Islet of Langerhans (tissue), 1 donor: ENCODE data around the gene TTLL8.
A peak's percentile ranks its signal among the peaks of the same experiment; 100 is the strongest.
"Not testable (repeated sequence)": the region's sequence is repeated elsewhere in the genome, so short reads cannot be mapped to it uniquely, and the experiment has no call there.

ENCODE experiments used
- FAIRE-seq: peaks from one replicate; lab custom pipeline; 2011; peaks lifted over from hg19 to GRCh38; lab: Jason Lieb, UNC

The TTLL8 gene

DNA sequence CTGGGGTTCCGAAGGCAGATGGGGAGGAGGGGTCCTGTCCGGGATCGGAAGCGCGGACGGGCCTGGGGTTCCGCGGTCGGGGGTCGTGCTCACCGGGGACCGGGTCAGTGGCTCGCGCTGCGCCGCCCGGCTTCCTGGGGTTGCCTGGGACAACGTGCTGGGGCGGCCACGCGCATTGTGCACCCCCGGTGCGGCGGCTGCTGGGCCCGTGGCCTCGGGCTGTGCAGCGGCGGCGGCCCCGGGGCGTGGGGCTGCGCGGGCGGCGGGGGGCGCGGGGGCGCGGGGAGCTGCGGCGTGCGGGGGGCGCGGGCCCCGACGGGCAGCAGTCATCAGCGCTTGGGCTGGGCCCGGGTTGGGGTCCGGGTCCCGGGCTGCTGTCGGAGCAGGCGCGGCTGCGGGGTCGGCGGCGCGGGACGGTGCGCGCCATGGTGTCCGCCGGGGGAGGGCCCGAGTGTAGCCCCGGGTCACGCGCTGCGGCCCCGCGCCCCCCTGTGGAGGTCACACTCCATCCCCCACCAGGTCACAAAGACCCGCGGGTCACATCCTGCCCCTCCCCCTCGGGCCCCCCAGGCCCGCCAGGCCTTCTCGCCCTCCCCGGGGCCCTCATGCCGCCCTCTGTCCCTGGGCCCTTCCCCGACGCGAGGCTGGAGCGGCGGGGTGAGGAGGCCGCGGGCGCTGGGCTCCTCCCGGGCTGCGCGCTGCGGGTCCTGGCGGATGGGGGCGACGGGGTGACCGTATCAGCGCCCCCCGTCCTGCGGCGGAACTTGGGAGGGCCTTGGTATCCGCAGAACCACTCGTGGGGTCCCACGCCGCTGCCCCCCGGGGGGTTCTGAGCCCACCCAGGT is at the start of gene TTLL8:
TTLL8 (minus strand) TSS at position 238 of the 845 bp plus-strand sequence.
- FAIRE-seq, result no peak

DNA sequence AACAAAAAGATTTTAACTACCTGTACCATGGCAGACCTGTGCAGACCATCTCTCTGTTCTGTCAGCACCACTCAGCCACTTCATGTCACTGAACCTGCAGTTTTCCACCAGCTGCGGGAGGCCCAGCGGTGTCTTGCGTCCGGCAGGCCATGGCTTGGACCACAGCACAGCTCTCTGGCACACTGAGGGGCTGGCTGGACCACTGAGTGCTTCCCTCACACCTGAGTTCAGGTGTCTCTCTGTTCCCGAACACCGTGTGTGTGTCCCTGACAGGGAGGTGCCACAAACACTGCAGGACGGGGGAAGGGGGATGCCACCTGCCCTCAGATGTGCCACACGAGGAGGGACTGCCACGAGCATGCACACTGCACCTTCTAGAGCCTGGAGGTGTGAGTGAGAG is 49.4 kb upstream of the TTLL8 start:
- FAIRE-seq, result no peak

DNA sequence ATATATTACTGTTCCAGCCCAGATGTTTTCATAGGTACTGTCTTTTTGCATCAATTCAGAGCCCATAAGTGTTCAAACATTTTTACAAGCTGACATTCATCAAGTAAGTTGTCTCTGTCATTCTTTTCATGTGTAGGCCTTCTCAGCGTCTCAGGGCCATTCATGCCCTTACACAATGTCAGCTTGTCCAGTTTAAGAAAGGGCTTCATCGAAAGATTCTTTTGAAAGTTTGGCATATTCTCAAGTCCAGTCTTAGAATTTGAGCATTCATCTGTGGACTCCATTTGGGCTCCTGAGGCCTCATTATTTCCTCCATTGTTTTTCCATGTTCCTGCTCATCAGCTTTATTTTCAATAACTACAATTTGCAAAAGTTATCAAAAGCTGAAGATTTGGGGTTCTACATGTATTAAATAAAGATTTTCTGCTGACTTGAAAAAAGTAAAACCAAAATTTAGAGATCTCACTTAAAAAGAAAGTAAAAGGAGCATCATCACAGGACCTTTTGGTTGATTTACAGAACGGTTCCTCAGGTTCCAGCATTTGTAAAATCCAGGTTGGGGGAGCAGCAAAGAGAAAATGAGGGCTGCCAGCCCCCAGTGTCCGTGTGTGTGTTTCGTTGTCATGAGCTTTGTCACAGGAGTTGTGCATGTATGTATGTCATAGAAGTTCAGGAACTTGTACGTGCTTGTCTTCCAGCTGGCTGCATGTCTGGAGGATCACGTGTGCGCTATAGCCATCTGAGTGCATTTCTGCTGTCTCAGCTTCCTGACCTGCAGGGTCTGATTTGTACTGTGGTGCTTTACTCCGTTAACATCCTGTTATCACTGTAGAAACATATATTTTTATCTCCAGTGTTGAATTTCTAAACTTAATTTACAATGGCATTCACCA is 47.4 kb upstream of the TTLL8 start:
- FAIRE-seq, result peak; percentile 94

DNA sequence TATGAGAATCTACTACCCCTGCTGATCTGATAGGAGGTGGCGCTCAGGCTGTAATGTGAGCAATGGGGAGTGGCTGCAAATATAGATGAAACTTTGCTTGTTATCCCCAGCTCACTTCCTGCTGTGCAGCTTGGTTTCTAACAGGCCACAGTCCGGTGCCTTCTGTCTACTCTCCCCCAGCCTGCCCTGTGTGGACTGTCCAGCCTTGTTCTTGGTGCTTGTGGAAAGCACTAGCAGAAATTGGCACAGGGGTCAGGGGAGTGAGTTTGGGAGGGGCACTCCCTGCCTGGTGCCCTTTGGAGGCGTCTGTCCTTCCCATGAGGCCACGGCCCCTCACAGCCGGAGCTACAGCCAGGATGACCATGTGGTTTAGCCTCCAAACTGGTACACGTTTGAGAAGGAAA is 46.0 kb upstream of the TTLL8 start:
- FAIRE-seq, result no peak

DNA sequence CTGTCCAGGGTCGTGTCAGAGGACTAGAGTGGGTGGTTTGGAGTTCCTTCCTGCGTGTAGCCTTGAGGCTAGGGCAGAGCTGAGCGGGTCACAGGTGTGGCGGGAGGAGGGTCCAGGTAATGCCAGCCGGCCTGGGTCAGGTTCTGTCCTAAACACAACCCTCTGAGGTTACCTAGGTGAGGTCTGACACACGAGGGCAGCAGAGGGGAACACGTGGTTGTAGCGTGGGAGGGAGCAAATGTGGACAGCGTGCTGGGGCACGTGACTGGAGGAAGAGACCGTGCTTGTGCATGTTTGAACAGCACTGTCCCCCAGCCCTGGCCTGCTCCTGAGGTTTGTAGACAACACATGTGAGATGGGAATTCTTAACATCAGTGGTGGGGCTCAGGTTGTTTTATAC is 44.8 kb upstream of the TTLL8 start:
- FAIRE-seq, result no peak

DNA sequence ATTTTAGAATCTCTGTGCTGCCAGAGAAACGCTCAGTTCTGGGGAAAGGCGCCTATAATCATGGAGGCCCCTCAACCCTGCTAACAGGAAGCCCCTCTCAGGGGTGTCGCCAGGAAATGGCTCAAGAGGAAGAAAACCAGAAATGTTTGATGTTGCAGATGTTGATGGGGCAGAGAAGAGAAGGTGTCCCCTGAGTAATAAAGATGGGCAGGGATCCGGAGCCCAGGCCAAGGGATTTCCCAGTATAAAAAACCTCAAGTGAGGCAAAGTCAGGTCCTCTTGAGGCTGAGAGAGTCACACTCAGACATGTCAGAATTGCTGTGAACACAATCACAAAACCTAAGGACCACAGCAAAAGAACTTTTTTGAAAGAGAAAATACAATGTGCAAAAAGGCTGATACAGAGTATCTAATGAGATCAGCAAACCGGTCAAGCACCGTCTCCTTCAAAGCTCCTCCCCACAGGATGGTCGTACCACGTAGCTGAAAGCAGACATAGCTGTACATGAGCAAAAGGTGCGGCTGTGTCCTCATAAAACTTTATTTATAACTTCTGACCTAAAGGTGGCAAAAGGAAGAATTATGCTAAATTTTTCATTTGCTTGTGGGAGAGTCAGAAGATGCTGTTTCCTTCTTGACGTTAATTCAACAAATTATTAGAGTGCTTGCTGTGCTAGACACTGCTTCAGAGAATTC is 43.9 kb upstream of the TTLL8 start:
- no peak for FAIRE-seq

DNA sequence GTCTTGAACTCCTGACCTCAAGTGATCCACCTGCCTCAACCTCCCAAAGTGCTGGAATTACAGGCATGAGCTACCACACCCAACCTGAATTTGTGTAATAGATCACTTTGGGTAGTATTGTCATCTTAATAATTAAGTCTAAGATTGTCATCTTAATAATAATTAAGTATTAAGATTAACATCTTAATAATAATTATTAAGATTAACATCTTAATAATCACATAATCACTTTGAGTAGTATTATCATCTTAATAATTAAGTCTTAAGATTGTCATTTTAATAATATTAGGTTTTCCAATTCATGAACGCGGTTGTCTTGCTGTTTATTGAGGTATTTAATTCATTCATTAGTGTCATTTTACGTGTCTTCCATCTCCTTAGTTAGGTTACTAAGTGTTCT is 40.0 kb upstream of the TTLL8 start:
- no peak for FAIRE-seq

DNA sequence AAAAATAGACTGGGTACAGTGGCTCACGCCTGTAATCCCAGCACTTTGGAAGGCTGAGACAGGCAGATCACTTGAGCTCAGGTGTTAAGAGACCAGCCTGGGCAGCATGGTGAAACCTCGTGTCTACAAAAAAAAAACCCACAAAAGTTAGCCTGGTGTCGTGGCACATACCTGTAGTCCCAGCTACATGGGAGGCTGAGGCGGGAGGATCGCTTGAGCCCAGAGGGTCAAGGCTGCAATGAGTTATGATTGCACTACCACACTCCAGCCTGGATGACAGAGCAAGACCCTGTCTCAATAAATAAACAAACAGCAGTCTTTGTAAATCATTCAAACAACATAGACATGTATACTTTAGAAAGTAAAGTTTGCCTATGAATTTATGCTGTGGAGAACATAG is 34.2 kb upstream of the TTLL8 start:
- FAIRE-seq, result no peak

DNA sequence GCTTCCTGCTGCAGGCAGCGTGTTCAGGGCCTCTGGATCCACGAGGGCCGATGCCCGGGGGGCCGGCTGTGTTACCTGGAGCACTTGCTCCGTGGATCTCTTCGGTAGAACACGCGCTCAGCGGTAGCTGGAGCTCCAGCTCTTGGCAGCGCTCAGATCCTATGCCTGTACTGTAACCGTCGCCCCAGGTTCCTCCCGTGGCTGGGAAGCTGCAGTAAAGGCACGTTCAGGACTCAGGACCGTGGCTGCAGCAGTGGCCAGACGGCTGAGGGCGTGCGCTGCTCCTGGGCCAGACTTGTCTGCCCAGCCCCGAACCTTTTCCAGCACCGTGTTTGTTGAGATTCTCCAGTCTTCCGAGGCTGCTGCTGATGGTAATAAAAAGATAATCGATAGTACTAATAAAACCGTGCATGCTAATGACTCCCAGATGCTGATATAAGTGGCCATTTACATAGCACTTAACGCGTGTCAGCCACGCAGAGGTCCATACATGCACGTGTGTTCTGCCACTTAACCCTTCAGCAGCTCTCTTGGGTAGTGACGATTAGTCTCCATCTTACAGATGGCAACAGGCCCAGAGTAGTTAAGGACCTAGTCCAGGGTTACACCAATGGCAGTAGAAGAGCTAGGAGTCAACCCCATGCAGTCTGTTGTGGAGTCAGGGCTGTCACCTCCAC is 33.1 kb upstream of the TTLL8 start:
- no peak for FAIRE-seq

DNA sequence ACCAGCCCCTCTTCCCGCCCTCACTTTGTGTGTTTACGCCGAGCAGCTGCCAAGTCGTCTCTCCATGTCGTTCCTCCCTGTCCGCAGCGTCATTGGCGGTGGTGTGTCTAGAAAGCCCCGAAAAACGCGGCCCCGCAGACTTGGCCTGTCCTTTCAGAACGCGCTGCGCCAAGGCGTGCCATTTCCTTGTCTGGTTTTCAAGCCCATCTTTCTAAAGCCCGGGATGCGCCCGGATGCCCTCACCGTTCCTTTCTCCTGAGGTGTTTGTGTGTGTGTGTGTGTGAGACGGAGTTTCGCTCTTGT is 32.3 kb upstream of the TTLL8 start:
- no peak for FAIRE-seq

DNA sequence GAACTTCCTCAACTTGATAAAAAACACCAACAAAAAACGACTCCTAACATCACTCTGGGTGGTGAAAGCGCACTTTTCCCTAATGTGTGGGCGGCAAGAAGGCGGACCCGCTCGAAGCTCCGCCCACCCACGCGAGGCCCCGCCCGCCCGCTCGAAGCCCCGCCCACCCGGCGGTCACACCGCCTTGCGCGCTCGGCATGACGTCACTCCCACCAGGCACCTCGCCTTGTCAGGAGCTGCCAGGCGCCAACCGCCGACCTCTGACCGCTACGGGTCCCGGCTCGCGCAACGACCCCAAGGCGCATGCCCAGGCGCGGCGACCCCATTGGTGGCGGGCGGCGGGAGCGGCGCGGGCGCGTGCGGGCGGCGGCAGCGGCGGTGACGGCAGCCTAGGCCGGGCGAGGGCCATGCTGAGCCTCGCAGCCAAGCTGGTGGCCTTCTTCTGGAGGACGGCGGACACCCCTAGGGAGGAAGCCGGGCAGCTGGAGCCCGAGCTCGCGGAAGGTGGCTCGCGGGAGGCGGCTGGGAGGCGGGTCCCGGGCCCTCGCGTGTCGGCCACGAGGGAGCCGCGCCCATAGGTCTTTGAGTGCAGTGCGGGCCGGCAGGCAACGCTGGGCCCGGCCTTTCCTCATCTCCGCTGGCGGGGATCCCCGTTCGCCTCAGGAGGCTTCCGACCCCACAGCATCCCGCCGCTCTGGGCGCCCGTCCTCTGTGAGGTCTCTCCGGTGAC is 31.7 kb upstream of the TTLL8 start, which contains the start of gene MOV10L1:
MOV10L1 (plus strand) TSS at position 325 of the 730 bp plus-strand sequence; CDS start at position 408, 83 bp downstream.
- no peak for FAIRE-seq

DNA sequence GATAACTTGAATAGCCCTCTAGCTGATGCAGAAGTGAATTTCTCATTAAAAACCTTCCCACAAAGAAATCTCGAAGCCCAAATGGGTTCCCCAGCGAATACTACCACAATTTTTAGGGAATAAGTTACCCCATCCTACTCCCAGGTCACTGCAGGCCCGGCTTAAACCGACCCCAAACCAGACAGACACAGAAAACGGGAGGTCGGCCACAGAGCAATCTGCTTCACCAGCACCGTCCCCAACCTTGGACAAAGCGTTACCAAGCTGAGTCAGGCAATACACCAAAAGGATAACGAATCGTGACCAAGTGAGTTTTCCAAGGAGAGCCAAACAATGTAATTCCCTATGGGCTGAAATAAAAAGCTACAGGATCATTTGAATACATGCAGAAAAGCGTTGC is 31.1 kb upstream of the TTLL8 start:
- no peak for FAIRE-seq

DNA sequence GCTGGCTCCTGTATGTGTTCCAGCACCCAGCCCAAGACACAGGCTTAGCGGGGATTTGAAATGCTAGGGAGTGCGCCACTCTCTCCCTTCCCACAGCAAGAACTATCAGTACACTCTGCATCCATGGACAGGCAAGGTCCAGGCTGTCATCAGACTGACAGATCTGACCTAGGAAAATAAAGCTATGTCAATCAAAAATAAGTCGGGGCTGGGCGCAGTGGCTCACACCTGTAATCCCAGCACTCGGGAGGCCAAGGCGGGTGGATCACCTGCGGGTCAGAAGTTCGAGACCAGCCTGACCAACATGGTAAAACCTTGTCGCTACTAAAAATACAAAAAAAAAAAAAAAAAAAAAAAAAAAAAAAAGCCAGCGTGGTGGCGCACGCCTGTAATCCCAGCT is 30.0 kb upstream of the TTLL8 start:
- no peak for FAIRE-seq

DNA sequence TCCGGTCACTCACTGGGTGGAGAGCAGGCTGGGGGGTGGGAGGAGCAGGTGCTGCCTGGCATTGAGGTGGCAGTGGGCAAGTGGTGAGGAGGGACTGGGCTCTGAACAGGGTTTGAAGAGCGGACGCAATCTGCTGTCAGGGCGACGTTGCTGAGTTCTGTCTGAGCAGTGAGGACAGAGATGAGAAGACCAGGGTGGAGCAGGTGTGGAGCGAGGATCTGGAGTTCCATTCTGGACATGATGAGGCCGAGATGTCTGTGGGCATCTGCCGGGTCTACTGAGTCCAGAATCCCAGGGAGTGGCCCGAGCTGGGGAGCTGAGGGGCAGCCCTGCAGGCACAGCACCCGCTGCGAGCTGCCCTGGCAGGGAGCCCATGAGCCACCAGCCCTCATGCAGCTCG is 29.5 kb upstream of the TTLL8 start:
- no peak for FAIRE-seq

DNA sequence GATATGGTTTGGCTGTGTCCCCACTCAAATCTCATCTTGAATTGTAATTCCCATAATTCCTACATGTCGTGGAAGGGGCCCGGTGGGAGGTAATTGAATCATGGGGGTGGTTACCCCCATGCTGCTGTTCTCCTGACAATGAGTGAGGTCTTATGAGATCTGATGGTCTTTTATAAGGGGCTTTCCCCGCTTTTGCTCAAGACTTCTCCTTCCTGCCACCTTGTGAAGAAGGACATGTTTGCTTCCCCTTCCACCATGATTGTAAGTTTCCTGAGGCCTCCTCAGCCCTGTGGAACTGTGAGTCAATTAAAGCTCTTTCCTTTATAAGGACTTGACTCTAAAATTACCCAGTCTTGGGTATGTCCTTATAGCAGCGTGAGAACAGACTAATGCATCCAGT is 28.9 kb upstream of the TTLL8 start:
- not testable (repeated sequence) for FAIRE-seq

DNA sequence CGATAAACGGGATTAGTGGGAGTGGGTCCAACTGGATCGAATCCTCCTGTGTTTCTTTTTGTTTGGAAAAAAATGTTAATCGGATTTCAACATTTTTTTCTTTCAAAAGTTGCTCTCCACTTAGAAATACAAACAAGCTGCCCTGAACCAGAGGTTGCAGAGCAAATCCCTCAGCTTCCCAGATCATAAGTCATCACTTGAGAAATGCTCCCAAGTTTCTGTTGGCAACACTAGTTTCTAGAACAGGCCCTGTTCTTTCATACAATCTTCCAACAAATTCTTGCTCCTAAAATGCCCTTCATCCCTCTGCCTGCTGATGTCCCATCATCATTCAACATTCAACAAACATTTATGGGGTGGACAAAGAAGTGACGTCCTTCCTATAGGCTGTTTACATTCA is 28.4 kb upstream of the TTLL8 start:
- no peak for FAIRE-seq

DNA sequence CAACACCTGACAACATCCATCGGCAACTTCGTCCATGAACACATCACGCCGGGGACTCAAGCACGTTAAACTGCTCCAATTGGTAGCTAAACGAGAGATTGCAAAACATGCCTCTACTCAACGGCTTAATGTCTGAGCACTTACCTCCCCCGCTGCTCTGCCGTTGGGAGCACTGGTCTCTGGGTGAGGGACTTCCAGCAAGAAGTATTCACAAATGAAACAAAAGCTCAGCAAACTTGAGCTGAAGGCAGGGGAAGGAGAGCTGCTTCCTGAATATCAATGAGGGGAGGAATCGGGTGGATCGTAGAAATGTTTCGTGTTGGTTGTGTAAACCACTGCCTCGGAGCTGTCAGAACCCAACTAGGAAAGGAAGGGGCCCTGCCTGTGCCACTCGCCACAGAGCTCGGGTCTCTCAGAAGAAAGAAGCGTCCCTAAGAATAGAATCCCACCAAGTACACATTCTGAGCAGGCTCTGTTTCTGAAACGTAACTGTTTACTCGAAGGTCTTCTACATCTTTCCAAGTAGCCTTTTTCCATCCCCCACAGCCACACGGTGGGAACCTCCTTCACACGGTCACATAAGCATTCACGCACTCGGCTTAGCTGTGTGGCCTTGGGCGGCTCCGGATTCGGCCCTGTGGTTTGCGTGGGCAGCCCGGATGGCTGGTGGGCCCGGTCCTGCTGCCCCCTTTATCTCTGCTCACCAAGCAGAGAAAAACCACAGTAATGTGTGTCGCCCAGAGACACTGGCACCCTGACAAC is 27.3 kb upstream of the TTLL8 start, which contains the start of gene MLC1:
MLC1 (minus strand) TSS at position 216 of the 762 bp plus-strand sequence. CDS start 524 bp downstream, outside the sequence.
- FAIRE-seq, result no peak

DNA sequence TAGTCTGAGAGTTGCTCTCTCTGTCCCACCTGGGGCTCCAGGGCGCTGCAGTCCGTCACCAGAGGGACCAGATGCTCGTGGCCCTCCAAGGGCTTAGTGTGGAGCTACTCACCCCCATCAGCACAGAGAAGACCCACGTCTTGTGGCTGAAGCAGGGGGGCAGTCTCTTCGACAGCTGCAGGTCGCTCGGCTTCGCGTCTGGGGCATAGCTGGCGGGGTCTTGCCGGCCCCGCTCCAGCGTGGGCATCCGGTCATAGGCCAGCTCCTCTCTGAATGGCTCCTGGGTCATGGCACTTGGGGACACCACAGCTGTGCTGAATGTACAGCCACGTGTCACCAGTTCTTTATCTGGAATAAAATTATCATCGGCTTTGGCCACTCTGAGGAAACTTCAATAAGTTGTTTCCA is 26.5 kb upstream of the TTLL8 start:
- no peak for FAIRE-seq

DNA sequence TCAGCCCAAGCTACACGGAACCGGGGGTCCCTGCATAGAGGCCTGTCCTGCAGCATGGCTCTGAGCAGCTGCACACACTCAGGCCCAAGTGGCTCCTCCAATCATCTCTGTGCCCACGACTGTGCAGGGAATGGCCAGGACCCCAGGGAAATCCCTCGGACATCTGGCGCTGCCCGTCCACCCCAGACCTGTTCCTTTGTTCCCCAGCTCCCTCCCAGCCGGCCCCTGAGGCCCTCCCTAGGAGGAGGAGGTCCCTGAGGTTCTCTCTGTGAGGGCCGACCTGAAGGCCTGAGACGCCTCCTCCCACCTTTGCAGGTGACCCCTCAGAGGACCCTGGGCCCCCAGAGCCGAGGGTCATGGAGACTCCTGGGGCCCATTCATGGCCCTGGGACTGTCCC is 26.0 kb upstream of the TTLL8 start:
- no peak for FAIRE-seq

DNA sequence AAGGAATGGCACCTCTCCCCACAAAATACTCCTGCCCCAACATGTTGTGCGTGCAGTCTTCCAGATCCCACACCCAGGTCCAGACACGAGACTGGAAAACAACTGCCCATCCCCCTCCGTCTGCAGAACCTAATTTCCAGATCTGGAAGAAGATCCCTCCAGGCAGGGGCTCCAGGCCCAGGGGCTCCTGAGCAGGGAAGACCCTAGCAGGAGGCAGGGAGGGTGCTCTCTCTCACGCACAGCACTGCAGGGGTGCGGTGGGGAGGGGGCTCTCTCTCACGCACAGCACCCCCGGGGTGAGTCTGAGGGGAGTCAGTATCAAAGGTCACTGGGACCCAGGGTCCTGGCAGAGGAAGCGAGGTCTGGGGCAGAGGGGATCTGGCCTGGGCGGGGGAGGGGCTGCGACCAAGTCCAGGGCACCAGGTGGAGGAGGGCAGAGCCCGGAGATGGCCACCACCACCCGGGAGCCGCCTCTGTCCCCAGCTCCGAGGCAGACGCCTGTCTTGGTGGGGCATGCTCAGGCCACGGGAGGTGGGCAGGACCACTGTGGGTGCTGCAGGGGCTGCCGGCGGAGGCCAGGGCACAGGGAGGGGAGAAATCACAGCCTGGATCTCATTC is 25.5 kb upstream of the TTLL8 start:
- FAIRE-seq, result no peak
